ENCODE measurements around the gene MOK. TPM values are rescaled to one million over a fixed set of nuclear protein-coding genes. Genes with fewer than 3 reads are reported as not detected.

Gene MOK
- total RNA-seq, 1 donor from 2014 or later, result 14.2 TPM

DNA sequence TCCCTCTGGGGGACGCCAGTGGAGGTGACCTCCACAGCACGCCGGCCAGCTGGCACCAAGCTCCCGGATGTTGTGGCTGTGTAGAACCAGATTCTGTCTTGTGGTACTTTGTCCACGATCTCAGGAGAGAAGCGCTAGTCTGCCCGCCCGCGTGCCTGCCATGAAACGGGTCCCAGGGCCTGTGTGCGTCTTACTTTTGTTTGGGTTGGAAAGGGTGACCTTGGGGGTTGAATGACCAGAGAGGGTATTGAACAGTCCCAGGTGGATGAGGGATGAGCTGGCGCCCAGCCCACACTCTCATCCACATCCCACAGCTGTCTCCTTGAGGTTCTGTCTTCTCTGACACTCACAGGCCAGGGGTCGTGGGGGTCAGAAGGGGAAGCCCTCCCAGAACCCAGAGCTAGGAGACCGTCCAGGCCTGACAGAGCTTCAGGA is 87.0 kb downstream of the MOK start:
- Histone ChIP-seq H3K9me3 (no peaks in the 10 kb centered on the region), H3K36me3 (peaks cover 0 to 8% of the 10 kb centered on the region in 2 donors), H3K4me1 (peaks cover 19% of the 10 kb centered on the region), H3K4me3 (no peak overlapping the region), H3K27ac (no peak overlapping the region), H3K27me3 (no peaks in the 10 kb centered on the region)
- no peak for TF ChIP-seq POLR2AphosphoS5 (IDR thresholded peaks at IDR 0.05; ENCODE audit: insufficient read depth in 1 of 2, low read depth in 1 of 2)
- TF ChIP-seq POLR2A (IDR thresholded peaks at IDR 0.05), result no peak
- TF ChIP-seq, protein P1, sequence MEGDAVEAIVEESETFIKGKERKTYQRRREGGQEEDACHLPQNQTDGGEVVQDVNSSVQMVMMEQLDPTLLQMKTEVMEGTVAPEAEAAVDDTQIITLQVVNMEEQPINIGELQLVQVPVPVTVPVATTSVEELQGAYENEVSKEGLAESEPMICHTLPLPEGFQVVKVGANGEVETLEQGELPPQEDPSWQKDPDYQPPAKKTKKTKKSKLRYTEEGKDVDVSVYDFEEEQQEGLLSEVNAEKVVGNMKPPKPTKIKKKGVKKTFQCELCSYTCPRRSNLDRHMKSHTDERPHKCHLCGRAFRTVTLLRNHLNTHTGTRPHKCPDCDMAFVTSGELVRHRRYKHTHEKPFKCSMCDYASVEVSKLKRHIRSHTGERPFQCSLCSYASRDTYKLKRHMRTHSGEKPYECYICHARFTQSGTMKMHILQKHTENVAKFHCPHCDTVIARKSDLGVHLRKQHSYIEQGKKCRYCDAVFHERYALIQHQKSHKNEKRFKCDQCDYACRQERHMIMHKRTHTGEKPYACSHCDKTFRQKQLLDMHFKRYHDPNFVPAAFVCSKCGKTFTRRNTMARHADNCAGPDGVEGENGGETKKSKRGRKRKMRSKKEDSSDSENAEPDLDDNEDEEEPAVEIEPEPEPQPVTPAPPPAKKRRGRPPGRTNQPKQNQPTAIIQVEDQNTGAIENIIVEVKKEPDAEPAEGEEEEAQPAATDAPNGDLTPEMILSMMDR (IDR thresholded peaks at IDR 0.05), result no peak
- intact Hi-C loops (cut with DNase I), result no loop called here
- no peak for DNase-seq (ENCODE audit: extremely low spot score in 2 of 2)

DNA sequence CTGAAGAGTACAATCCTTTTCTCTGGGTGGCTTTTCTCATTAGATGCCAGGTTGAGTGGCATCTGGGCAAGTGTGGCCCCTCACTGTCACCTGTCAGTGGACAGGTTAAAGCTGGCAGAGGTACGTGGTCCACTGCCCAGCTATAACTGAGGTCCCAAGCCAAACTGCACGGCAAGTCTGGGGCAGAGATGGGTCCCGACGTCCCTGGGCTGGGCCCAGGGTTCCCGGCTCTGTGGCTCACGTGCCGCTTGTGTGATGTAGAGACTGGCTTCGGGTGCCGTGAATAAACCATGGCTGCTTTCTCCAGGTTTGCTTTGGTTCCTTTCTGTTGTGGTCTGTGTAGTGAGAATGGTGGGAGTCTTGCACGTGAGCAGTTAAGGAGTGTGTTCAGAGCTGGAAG is 87.6 kb downstream of the MOK start:
- DNase-seq (ENCODE audit: extremely low spot score in 2 of 2), result no peak
- peaks cover 19% of the 10 kb centered on the region for H3K4me1 ChIP-seq
- no peaks in the 10 kb centered on the region for H3K27me3 ChIP-seq
- TF ChIP-seq POLR2A (IDR thresholded peaks at IDR 0.05), result no peak
- TF ChIP-seq, protein P1 (IDR thresholded peaks at IDR 0.05), result no peak
- TF ChIP-seq POLR2AphosphoS5 (IDR thresholded peaks at IDR 0.05; ENCODE audit: insufficient read depth in 1 of 2, low read depth in 1 of 2), result no peak
- H3K4me3 ChIP-seq, result no peak overlapping the region
- intact Hi-C loops (cut with DNase I), result no loop called here
- H3K36me3 ChIP-seq, result peaks cover 0 to 4% of the 10 kb centered on the region in 2 donors
- no peak overlapping the region for H3K27ac ChIP-seq
- no peaks in the 10 kb centered on the region for H3K9me3 ChIP-seq

DNA sequence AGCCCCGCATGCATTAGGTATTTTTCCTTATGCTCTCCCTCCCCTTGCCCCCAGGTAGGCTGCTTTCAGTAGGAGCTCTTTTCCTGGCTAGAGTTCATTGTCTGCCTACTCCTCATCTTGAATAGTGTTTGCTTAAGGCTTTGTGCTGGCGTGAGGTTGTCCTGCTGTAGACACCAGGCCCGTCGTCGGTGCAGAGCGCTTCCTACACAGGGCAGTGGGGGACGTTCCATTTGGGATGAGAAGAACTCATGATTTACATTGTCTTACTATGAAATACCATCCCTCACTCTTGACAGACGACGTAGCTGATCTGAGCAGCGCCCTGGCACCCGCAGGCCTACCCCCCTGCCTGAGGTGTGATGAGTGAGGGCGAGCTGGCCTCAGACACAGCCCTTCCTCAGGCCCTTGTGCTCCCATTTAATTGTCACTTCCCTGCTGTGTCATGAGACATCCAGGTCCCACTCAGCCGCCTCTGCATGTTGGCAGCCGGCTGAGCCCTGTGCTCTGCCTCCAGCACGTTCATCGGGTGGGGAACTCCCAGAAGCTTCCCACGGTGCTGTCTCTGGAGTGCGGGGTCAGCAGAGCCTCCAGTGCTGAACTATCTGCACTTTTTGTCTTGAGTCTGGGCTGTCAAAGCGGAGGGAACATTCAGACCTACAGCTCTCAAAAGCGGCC is 89.3 kb downstream of the MOK start:
- Histone ChIP-seq H3K9me3 (no peaks in the 10 kb centered on the region), H3K27me3 (no peaks in the 10 kb centered on the region), H3K4me1 (peaks cover 11% of the 10 kb centered on the region), H3K27ac (no peak overlapping the region), H3K36me3 (peaks cover 0 to 4% of the 10 kb centered on the region in 2 donors), H3K4me3 (no peak overlapping the region)
- no peak for DNase-seq (ENCODE audit: extremely low spot score in 2 of 2)
- intact Hi-C loops (cut with DNase I), result no loop called here
- TF ChIP-seq, protein P1 (IDR thresholded peaks at IDR 0.05), result no peak
- no peak for TF ChIP-seq POLR2A (IDR thresholded peaks at IDR 0.05)
- no peak for TF ChIP-seq POLR2AphosphoS5 (IDR thresholded peaks at IDR 0.05; ENCODE audit: insufficient read depth in 1 of 2, low read depth in 1 of 2)

DNA sequence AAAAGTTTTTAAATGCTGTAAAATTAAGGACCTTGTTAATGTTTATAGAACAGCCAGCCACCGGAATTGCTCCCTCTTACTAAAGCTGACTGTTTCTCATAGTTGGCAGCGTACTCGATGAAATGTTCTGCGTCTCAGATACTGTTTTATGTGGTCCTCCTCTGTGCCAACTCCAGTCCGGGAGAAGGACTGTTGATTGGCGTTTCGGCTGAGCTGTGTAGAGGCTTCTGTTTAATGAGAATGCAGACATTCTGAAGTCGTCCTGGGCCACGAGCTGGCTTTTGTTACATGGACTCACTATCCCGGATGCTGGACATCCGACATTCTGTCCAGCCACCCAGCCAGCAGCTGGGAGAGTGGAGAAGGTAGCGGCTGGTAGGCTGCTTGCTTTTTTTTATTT is 89.9 kb downstream of the MOK start:
- no peak for DNase-seq (ENCODE audit: extremely low spot score in 2 of 2)
- Histone ChIP-seq H3K36me3 (peaks cover 0 to 4% of the 10 kb centered on the region in 2 donors), H3K27me3 (no peaks in the 10 kb centered on the region), H3K9me3 (no peaks in the 10 kb centered on the region), H3K4me3 (no peak overlapping the region), H3K4me1 (peaks cover 11% of the 10 kb centered on the region), H3K27ac (no peak overlapping the region)
- TF ChIP-seq, protein P1 (IDR thresholded peaks at IDR 0.05), result no peak
- TF ChIP-seq POLR2AphosphoS5 (IDR thresholded peaks at IDR 0.05; ENCODE audit: insufficient read depth in 1 of 2, low read depth in 1 of 2), result no peak
- TF ChIP-seq POLR2A (IDR thresholded peaks at IDR 0.05), result no peak
- intact Hi-C loops (cut with DNase I), result no loop called here

DNA sequence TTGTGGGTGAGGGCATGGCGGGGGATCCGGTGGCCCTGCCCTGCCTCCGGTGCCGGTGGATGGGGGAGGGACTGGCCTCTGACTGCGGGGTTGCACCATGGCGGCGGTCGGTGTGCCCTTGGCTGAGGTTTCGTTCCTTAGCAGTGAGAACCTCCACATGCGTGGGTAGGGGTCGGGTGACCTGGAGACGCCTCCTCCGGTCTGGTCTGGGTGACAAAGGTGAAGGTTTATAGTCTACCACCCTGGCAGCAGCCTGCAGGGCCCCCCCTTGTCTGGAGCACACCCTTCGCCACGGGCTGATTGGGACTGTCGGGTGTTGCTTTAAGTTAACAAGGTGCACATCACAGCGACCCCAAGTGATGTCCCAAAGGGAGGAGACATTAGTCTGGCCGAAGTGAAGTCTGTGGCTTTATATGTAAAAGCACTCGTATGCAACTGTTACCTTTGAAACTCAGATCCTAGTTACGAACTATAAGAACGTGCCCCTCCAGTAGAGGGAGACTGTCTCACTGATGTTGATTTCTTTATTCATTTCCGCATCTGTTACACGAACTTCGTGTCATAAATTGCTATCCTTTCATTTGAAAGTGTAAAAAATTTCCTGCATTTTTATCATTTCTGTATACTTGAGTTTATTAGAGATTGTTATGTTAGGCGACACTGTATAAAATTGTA is 90.8 kb downstream of the MOK start:
- H3K36me3 ChIP-seq, result peaks cover 0 to 9% of the 10 kb centered on the region in 2 donors
- H3K27me3 ChIP-seq, result no peaks in the 10 kb centered on the region
- TF ChIP-seq, protein P1 (IDR thresholded peaks at IDR 0.05), result no peak
- no peak for TF ChIP-seq POLR2A (IDR thresholded peaks at IDR 0.05)
- TF ChIP-seq POLR2AphosphoS5 (IDR thresholded peaks at IDR 0.05; ENCODE audit: insufficient read depth in 1 of 2, low read depth in 1 of 2), result no peak
- DNase-seq (ENCODE audit: extremely low spot score in 2 of 2), result no peak
- no peak overlapping the region for H3K4me3 ChIP-seq
- intact Hi-C loops (cut with DNase I), result no loop called here
- H3K27ac ChIP-seq, result no peak overlapping the region
- no peaks in the 10 kb centered on the region for H3K9me3 ChIP-seq
- peaks cover 11% of the 10 kb centered on the region for H3K4me1 ChIP-seq

Measured in vagina (tissue), 2 donors.